CD14-positive monocyte (primary cell): Measurements from ENCODE around the gene GMEB1. TPM values are rescaled to one million over a fixed set of nuclear protein-coding genes. Genes with fewer than 3 reads are reported as not detected.
A peak's percentile ranks its signal among the peaks of the same experiment; 100 is the strongest.
"Not testable (repeated sequence)": the region's sequence is repeated elsewhere in the genome, so short reads cannot be mapped to it uniquely, and the experiment has no call there.

Experiments used
- DNase-seq, 3 donors: peaks; one replicate each; pipeline ENCODE4 v3.0.0-alpha.2; 2011 to 2022
- H2AFZ ChIP-seq: 2 replicates; pipeline ENCODE4 v1.6.0; 2012; ENCODE audit warnings: mild to moderate bottlenecking, low read depth, low read length, inconsistent platforms; ENCODE audit not compliant: insufficient read depth, poor library complexity, severe bottlenecking
- H3K27ac ChIP-seq, 2 donors: 1 replicate in 1 of 2; 2 replicates in 1 of 2; pipeline ENCODE4 v1.5.1; 2012 to 2013; ENCODE audit warnings: low read length in 2 of 2, control low read depth in 1 of 2, inconsistent platforms in 1 of 2, low read depth in 1 of 2, mild to moderate bottlenecking in 1 of 2
- H3K27me3 ChIP-seq, 2 donors: one replicate each; pipeline versions ENCODE4 v1.6.0 to v1.6.1; 2011 to 2013; ENCODE audit warnings: low read length in 2 of 2; ENCODE audit not compliant: control insufficient read depth in 2 of 2, insufficient read depth in 2 of 2
- H3K36me3 ChIP-seq, 2 donors: replicated peaks in 1 of 2; 1 replicate in 1 of 2; 2 replicates in 1 of 2; pipeline versions ENCODE4 v1.5.1 to v1.6.1; 2012 to 2013; ENCODE audit warnings: low read length in 2 of 2, control low read depth in 1 of 2, inconsistent platforms in 1 of 2, mild to moderate bottlenecking in 1 of 2; ENCODE audit not compliant: insufficient read depth in 2 of 2, control insufficient read depth in 1 of 2
- H3K4me1 ChIP-seq, 2 donors: 1 replicate in 1 of 2; 2 replicates in 1 of 2; pipeline versions ENCODE4 v1.5.1 to v1.6.1; 2012 to 2013; ENCODE audit warnings: low read length in 2 of 2, control low read depth in 1 of 2, inconsistent platforms in 1 of 2, mild to moderate bottlenecking in 1 of 2, moderate library complexity in 1 of 2; ENCODE audit not compliant: insufficient read depth in 2 of 2, control insufficient read depth in 1 of 2
- H3K4me2 ChIP-seq: replicated peaks from 2 replicates; pipeline ENCODE3; 2012; ENCODE audit warnings: low read length, moderate library complexity, mild to moderate bottlenecking; ENCODE audit not compliant: poor library complexity, severe bottlenecking; ENCODE audit errors: extremely low read depth
- H3K4me3 ChIP-seq, 3 experiments: fragments of 200-600 bp in 1 of 3; sonication (generic) in 1 of 3; replicated peaks in 1 of 3; 1 replicate in 2 of 3; 2 replicates in 1 of 3; pipeline ENCODE4 v1.5.1; 2011 to 2013; ENCODE audit warnings: low read length in 3 of 3, mild to moderate bottlenecking in 3 of 3, control low read depth in 2 of 3, low read depth in 2 of 3, inconsistent platforms in 1 of 3, moderate library complexity in 1 of 3
- H3K79me2 ChIP-seq: 2 replicates; pipeline ENCODE4 v1.6.0; 2012; ENCODE audit warnings: mild to moderate bottlenecking, control low read depth, inconsistent platforms, low read length, moderate library complexity; ENCODE audit not compliant: insufficient read depth
- H3K9ac ChIP-seq: 2 replicates; pipeline ENCODE4 v1.6.0; 2017; ENCODE audit warnings: low read length, mild to moderate bottlenecking; ENCODE audit not compliant: insufficient read depth, poor library complexity, severe bottlenecking
- H3K9me3 ChIP-seq, 2 donors: replicated peaks in 1 of 2; 1 replicate in 1 of 2; 2 replicates in 1 of 2; pipeline versions ENCODE4 v1.5.1 to v1.6.1; 2012 to 2013; ENCODE audit warnings: low read length in 2 of 2, control low read depth in 1 of 2; ENCODE audit not compliant: control insufficient read depth in 1 of 2, insufficient read depth in 1 of 2
- H4K20me1 ChIP-seq: 2 replicates; pipeline ENCODE4 v1.6.0; 2012; ENCODE audit warnings: mild to moderate bottlenecking, low read length, control low read depth, moderate library complexity; ENCODE audit not compliant: insufficient read depth
- H3K27ac Mint-ChIP-seq, 7 donors: one replicate each; pipeline ENCODE4 v1.8.0; 2020; ENCODE audit warnings: mild to moderate bottlenecking in 7 of 7, mixed read lengths in 7 of 7, moderate library complexity in 6 of 7, inconsistent platforms in 2 of 7
- H3K27me3 Mint-ChIP-seq, 3 donors: one replicate each; pipeline ENCODE4 v1.8.0; 2021 to 2022; ENCODE audit warnings: low read depth in 3 of 3, mild to moderate bottlenecking in 3 of 3, mixed read lengths in 3 of 3, moderate library complexity in 3 of 3, inconsistent platforms in 1 of 3
- H3K36me3 Mint-ChIP-seq, 2 donors: one replicate each; pipeline ENCODE4 v1.8.0; 2020; ENCODE audit warnings: mixed read lengths in 2 of 2, inconsistent platforms in 1 of 2, mild to moderate bottlenecking in 1 of 2
- H3K4me1 Mint-ChIP-seq: one replicate; pipeline ENCODE4 v1.8.0; 2020; ENCODE audit warnings: mild to moderate bottlenecking, mixed read lengths
- H3K4me3 Mint-ChIP-seq, 2 donors: one replicate each; pipeline ENCODE4 v1.8.0; 2020; ENCODE audit warnings: mild to moderate bottlenecking in 2 of 2, mixed read lengths in 2 of 2, moderate library complexity in 1 of 2
- H3K9me3 Mint-ChIP-seq, 7 donors: one replicate each; pipeline ENCODE4 v1.8.0; 2020 to 2022; ENCODE audit warnings: mixed read lengths in 7 of 7, mild to moderate bottlenecking in 6 of 7, moderate library complexity in 6 of 7, inconsistent platforms in 2 of 7
- CTCF ChIP-seq: fragments of 200-600 bp; IDR thresholded peaks from one replicate; pipeline ENCODE4 v1.8.0; 2022; ENCODE audit warnings: antibody characterized with exemption, mild to moderate bottlenecking
- WGBS: methylation state at CpG from one replicate; pipeline ENCODE4 v1.1.5; 2013; ENCODE audit warnings: missing lambda C conversion rate; ENCODE audit not compliant: insufficient coverage; 5-methylcytosine and 5-hydroxymethylcytosine counted together
- intact Hi-C, 2 donors: fragments of 100-400 bp; cut with micrococcal nuclease; formaldehyde crosslinking; loops; one replicate each; pipeline versions ENCODE4 v1.15.0 to v1.15.1; 2023
- polyA plus RNA-seq, 3 donors: library from polyadenylated mRNA; depleted of rRNA in 1 of 3; unstranded in 2 of 3; stranded (reverse) in 1 of 3; fragments of 300-500 nt in 2 of 3; fragments of >200 nt in 1 of 3; fragmentation: Illumina TruSeq in 2 of 3; gene quantifications; 1 replicate in 2 of 3; 2 replicates in 1 of 3; pipeline ENCODE4 v1.2.3, GENCODE V29; 2012 to 2021

Gene GMEB1
- polyA plus RNA-seq, 3 donors = 8.1 to 16.0 (median 9.7) TPM

- DNase-seq, H2AFZ ChIP-seq, H4K20me1 ChIP-seq, H3K27me3 ChIP-seq, H3K27me3 Mint-ChIP-seq, H3K4me3 ChIP-seq, H3K9me3 Mint-ChIP-seq, H3K9me3 ChIP-seq, H3K79me2 ChIP-seq, H3K4me2 ChIP-seq, H3K27ac ChIP-seq, H3K36me3 ChIP-seq, H3K9ac ChIP-seq, H3K4me3 Mint-ChIP-seq, intact Hi-C loops, H3K36me3 Mint-ChIP-seq, H3K4me1 ChIP-seq: not testable (repeated sequence)
- Mint-ChIP-seq H3K27ac (peak overlapping the region in 1 of 7 donors; percentile 41), H3K4me1 (peaks cover 12% of the 10 kb centered on the region)
- 90% methylated on average over 4 of the region's 10 CpGs for WGBS
Observed at GRCh38 chr1:28655448-28656311, 12.9 kb upstream of the GMEB1 start.

- Mint-ChIP-seq H3K9me3 (peaks cover 0 to 2% (median 0%) of the 10 kb centered on the region in 7 donors), H3K4me1 (peaks cover 12% of the 10 kb centered on the region), H3K36me3 (no peaks in the 10 kb centered on the region), H3K27me3 (peaks cover 0 to 4% (median 1%) of the 10 kb centered on the region in 3 donors), H3K4me3 (no peak overlapping the region), H3K27ac (no peak overlapping the region)
- intact Hi-C loops = no loop called here
- Histone ChIP-seq H3K27me3 (no peaks in the 10 kb centered on the region), H3K36me3 (no peaks in the 10 kb centered on the region), H3K4me1 (peaks cover 8% of the 10 kb centered on the region in 2 donors), H3K27ac (no peak overlapping the region), H2AFZ (no peak overlapping the region), H3K9me3 (no peaks in the 10 kb centered on the region), H4K20me1 (no peaks in the 10 kb centered on the region), H3K4me3 (no peak overlapping the region), H3K4me2 (no peak overlapping the region), H3K79me2 (no peaks in the 10 kb centered on the region), H3K9ac (no peak overlapping the region)
- no peak for DNase-seq
- WGBS = 100% methylated on average over 4 of the region's 6 CpGs
- no peak for TF ChIP-seq CTCF
Observed at GRCh38 chr1:28656335-28656734, 12.2 kb upstream of the GMEB1 start.
